GM10248 (cell line): Measurements from ENCODE around the gene STEAP1B.

Experiments
- CTCF ChIA-PET: fragments of 300-600 bp; sonication (Branson Sonifier 250); formaldehyde crosslinking; extraction: SDS; loops from one replicate; lab custom pipeline; 2021; ENCODE audit warnings: antibody characterized with exemption; lab: Yijun Ruan, JAX
- POLR2A ChIA-PET: fragments of 350-650 bp; sonication (Branson Sonifier 250); formaldehyde crosslinking; extraction: SDS; loops from one replicate; lab custom pipeline; 2020; ENCODE audit warnings: antibody characterized with exemption; lab: Yijun Ruan, JAX
- DNase-seq: peaks from one replicate; pipeline ENCODE4 v3.0.0; 2012; ENCODE audit errors: extremely low spot score
- CTCF ChIP-seq: IDR thresholded peaks from 2 replicates; pipeline ENCODE4 v1.5.1; 2012; ENCODE audit warnings: mild to moderate bottlenecking, low read depth; ENCODE audit errors: extremely low read depth, missing control alignments, control extremely low read depth

STEAP1B gene

DNA sequence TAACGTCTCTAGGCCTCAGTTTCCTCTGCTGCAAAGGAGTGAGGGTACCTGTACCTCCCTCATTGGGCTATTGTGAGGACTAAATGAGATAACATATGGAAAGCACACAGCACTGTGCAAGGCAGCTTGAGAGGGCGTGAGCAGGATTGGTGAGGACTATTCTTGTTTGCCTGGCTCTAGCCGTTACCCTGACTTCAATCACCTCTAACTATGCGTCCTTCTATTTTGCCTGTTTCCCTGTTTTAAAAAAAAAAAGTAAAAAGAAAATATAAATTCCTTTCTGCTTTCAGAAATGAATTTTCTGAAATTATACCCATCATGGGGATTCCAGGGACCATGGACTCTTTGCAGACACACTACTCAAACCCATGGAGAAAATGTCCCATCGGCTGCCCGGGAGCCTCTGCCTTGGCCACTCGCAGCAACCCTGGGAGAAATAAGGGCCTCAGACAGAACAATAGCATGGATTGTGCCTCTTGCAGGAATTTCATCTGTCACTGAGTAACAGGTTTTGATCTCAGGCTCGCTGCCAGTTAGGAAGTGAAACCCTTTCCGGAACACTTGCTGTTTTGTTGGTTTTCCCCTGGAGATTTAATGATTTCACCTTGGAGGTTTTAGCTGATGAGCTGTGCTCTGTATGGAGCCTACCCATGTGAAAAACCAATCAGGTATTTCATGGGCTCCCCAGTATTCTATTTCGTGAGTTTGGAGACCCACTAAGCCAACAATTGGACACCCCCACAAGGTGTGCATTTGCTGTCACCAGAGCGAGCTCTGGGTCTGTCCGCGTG is 55.6 kb downstream of the STEAP1B start:
- ChIA-PET POLR2A (no interaction called here), CTCF (interaction anchor here (0.9 to 2.1 kb wide), 7 partner anchors 8 to 334 kb away, joined by 3 to 14 read pairs (median 4); no protein-coding TSS in a partner anchor)
- DNase-seq = no peak
- no peak for TF ChIP-seq CTCF

DNA sequence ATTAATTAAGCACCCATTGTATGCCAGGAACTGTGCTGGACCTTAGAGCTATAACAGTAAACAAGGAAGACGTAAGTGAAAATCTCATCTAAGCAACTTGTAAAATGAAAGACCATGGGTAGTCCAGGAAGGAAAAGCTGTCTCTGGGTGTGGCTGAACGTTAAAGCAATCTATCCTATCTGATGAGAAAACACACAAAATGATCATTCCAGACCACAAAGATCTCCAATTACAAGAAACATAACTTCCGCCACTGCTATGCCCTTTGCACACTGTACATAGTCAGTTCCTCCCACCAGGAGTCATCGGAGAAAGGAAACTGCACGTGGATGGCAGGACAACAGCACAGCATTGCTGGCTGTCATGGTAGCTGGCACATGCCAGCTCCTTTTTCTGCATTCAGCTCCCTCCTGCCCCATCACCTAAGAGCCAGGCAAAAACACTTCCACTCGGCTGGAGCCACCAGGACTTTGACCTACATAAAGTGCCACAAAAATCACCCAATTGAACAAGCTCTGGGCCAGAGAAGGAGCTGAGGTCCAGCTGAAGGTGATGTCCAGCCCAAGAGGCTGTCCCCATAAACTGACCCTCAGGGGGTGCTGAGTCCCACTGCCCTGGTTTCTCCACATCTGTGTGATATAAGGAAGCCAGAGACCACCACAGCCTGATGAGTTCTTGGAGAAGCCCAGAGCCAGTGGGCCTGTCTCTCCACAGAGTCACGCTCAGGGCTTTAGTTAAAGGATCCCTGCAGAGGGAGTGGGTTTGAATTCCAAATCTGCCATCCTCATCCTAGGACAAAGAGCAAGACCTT is 56.4 kb downstream of the STEAP1B start:
- no peak for DNase-seq
- TF ChIP-seq CTCF = no peak
- ChIA-PET CTCF (interaction anchor here (1.1 kb wide), 1 partner anchor 9 kb away, joined by 4 read pairs; no protein-coding TSS in a partner anchor), POLR2A (no interaction called here)

DNA sequence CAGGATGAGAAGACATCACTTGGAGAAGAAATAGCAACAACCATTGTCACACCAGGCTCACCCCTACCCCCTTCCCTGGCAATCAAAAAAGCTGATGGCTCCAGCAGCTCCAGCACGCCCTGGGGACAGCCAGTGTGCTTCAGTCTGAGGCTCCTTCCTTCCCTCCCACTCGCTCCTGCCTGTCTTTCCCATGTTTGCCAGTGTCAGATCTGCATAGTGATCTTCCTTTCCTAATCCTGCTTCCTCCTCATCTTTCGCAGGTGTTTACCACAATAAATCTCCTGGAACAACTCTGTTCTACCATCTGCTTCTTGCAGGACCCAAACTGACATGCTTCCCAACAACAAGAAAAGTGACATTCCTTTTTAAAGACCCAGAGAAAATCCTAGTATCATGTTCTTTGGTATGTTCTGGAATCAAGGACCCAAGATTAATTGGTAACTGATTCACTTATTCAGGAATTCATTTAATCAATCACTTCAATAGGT is 57.1 kb downstream of the STEAP1B start:
- ChIA-PET CTCF (interaction anchor here (1.1 to 1.3 kb wide), 2 partner anchors 9 kb away, joined by 4 to 6 read pairs; no protein-coding TSS in a partner anchor), POLR2A (no interaction called here)
- TF ChIP-seq CTCF = no peak

GRCh38 chr7:22442187-22442881 is 57.7 kb downstream of the STEAP1B start:
- ChIA-PET CTCF (interaction anchor here (1.3 to 1.4 kb wide), 2 partner anchors 10 to 11 kb away, joined by 6 read pairs; no protein-coding TSS in a partner anchor), POLR2A (no interaction called here)
- no peak for DNase-seq
- no peak for TF ChIP-seq CTCF

More for the DNA sequence above, 57.1 kb downstream of the STEAP1B start:
- DNase-seq = no peak

DNA sequence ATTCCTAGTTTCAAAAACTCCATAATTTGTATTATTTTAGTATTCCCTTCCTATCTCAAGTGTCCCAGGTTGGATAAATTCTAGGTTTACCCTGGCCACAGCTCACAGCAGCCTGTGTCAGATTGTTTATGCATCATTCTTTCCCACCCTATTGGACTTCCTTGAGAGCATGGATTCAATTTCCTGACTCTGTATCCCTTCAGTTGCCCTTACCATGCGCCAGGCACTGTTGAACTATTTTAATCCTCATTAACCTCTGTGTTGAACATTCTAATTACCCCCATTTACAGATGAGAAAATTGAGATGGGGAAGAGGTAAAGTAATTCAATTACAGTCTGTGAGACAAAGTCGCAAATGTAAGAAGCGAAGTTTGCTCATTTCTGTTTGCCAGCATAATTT is 58.8 kb downstream of the STEAP1B start:
- POLR2A ChIA-PET = no interaction called here
- no peak for DNase-seq
- no peak for TF ChIP-seq CTCF
- CTCF ChIA-PET = interaction anchor here (1.4 kb wide), 1 partner anchor 10 kb away, joined by 6 read pairs; no protein-coding TSS in a partner anchor
